K562 (cell line): ENCODE data around the gene HIPK1. TPM values are rescaled to one million over a fixed set of nuclear protein-coding genes. Genes with fewer than 3 reads are reported as not detected.
A peak's percentile ranks its signal among the peaks of the same experiment; 100 is the strongest.

Source experiments
- ARID3B ChIP-seq: fragments of 250-450 bp; sonication (Bioruptor Pico); IDR thresholded peaks from 2 replicates; pipeline ENCODE4 v1.4.0; 2020; ENCODE audit warnings: borderline replicate concordance
- CEBPB ChIP-seq: fragments of 450-650 bp; IDR thresholded peaks from 2 replicates; pipeline ENCODE4 v1.6.1; 2016; ENCODE audit warnings: missing genetic modification characterization, missing compliant biosample characterization
- GATAD2B ChIP-seq: fragments of 450-650 bp; IDR thresholded peaks from 2 replicates; pipeline ENCODE4 v1.6.1; 2017; ENCODE audit warnings: mild to moderate bottlenecking, borderline replicate concordance
- HES1 ChIP-seq: fragments of 450-650 bp; IDR thresholded peaks from 2 replicates; pipeline ENCODE4 v1.6.1; 2016; ENCODE audit warnings: low read depth, mild to moderate bottlenecking, moderate library complexity
- HMG20A ChIP-seq: fragments of 450-650 bp; formaldehyde crosslinking; conservative IDR thresholded peaks from 2 replicates; pipeline ENCODE4 v1.4.0; 2020; ENCODE audit warnings: mild to moderate bottlenecking, mixed read lengths
- HMGXB4 ChIP-seq: sonication (generic); formaldehyde crosslinking; IDR thresholded peaks from 2 replicates; pipeline ENCODE4 v1.8.1; 2023; ENCODE audit warnings: mild to moderate bottlenecking, missing genetic modification reagents
- HNRNPL ChIP-seq: fragments of 200-400 bp; formaldehyde crosslinking; IDR thresholded peaks from 2 replicates; pipeline ENCODE4 v1.6.1; 2017; ENCODE audit warnings: low read depth, mild to moderate bottlenecking, low read length
- KLF6 ChIP-seq: fragments of 250-450 bp; sonication (Bioruptor Pico); IDR thresholded peaks from 2 replicates; pipeline ENCODE4 v1.4.0; 2020; ENCODE audit warnings: mild to moderate bottlenecking, moderate library complexity, borderline replicate concordance
- MYC ChIP-seq, 2 experiments: fragments of 250-450 bp in 1 of 2; sonication (Bioruptor Pico) in 1 of 2; IDR thresholded peaks; 2 replicates each; pipeline versions ENCODE4 v1.5.1 to v1.6.1; 2012 to 2021; ENCODE audit warnings: low read depth in 2 of 2, borderline replicate concordance in 1 of 2, improper control_type of control experiment in 1 of 2, low read length in 1 of 2, mild to moderate bottlenecking in 1 of 2, moderate library complexity in 1 of 2
- NCOA2 ChIP-seq, 2 experiments: fragments of 450-650 bp; IDR thresholded peaks; 2 replicates each; pipeline ENCODE4 v1.6.1; 2018; ENCODE audit warnings: mild to moderate bottlenecking in 2 of 2, moderate library complexity in 1 of 2; ENCODE audit not compliant: partially characterized antibody in 2 of 2
- NCOA4 ChIP-seq: fragments of 450-650 bp; IDR thresholded peaks from 2 replicates; pipeline ENCODE4 v1.6.1; 2018; ENCODE audit warnings: mild to moderate bottlenecking; ENCODE audit not compliant: partially characterized antibody
- PCBP1 ChIP-seq: fragments of 200-400 bp; formaldehyde crosslinking; IDR thresholded peaks from 2 replicates; pipeline ENCODE4 v1.6.1; 2018; ENCODE audit warnings: mild to moderate bottlenecking, low read depth, low read length; ENCODE audit not compliant: poor library complexity, severe bottlenecking
- PHF8 ChIP-seq: fragments of 200-600 bp; sonication (generic); IDR thresholded peaks from 2 replicates; pipeline ENCODE4 v1.6.1; 2012; ENCODE audit warnings: mixed run types, mild to moderate bottlenecking, inconsistent platforms, low read length, moderate library complexity, borderline replicate concordance
- PREB ChIP-seq: sonication (generic); formaldehyde crosslinking; IDR thresholded peaks from 2 replicates; pipeline ENCODE4 v1.8.1; 2023; ENCODE audit warnings: mild to moderate bottlenecking, missing genetic modification reagents
- SNIP1 ChIP-seq: fragments of 450-650 bp; IDR thresholded peaks from 2 replicates; pipeline ENCODE4 v1.7.1; 2017; ENCODE audit warnings: low read depth, mild to moderate bottlenecking
- TARDBP ChIP-seq: fragments of 450-650 bp; IDR thresholded peaks from 2 replicates; pipeline ENCODE4 v1.6.1; 2016
- TSC22D4 ChIP-seq: fragments of 450-650 bp; IDR thresholded peaks from 2 replicates; pipeline ENCODE4 v1.6.1; 2016; ENCODE audit warnings: missing genetic modification characterization, missing biosample characterization, control low read depth
- ZBTB49 ChIP-seq: sonication (generic); formaldehyde crosslinking; IDR thresholded peaks from 2 replicates; pipeline ENCODE4 v1.8.0; 2022; ENCODE audit warnings: missing genetic modification reagents, mild to moderate bottlenecking, borderline replicate concordance
- ZFPM2 ChIP-seq: fragments of 250-450 bp; sonication (Bioruptor Pico); IDR thresholded peaks from 2 replicates; pipeline ENCODE4 v1.5.1; 2022; ENCODE audit warnings: mild to moderate bottlenecking
- polyA plus RNA-seq, 8 experiments: library from polyadenylated mRNA; depleted of rRNA in 4 of 8; stranded (reverse) in 5 of 8; unstranded in 3 of 8; fragments of >200 nt; fragmentation: Nextera tagmentation in 2 of 8; fragmentation: Illumina TruSeq in 1 of 8; extraction: Ambion mirVana in 2 of 8; extraction: Trizol in 1 of 8; gene quantifications; 2 replicates each; pipeline versions ENCODE4 v1.2.1 to v1.2.3, GENCODE V29; 2011 to 2014; ENCODE audit warnings: inconsistent platforms in 1 of 8, missing spikeins in 1 of 8
- total RNA-seq, 7 experiments: library from RNA; depleted of rRNA in 6 of 7; stranded (reverse); fragments of >200 nt in 6 of 7; fragmentation: Illumina TruSeq in 2 of 7; extraction: Trizol in 2 of 7; gene quantifications; 2 replicates each; pipeline versions ENCODE4 v1.2.1 to v1.2.3, GENCODE V29; 2011 to 2021; ENCODE audit warnings: low replicate concordance in 1 of 7

HIPK1 gene
- total and polyA plus RNA-seq, 9 of the 15 experiments (the other 6 are each of a cell fraction or from before 2014, with no cell fraction given) = 10.0 to 57.9 (median 29.6) TPM

- TF ChIP-seq PREB (CRISPR knock-in tag) (no peak), HES1 (no peak), PCBP1 (peak; percentile 87), TSC22D4 (tag) (no peak), TARDBP (peak; percentile 92), GATAD2B (peak; percentile 75), ARID3B (no peak), ZBTB49 (CRISPR knock-in tag) (no peak), NCOA2 (IDR thresholded peaks at IDR 0.05; ENCODE audit: partially characterized antibody in 2 of 2) (no peak), MYC (IDR thresholded peaks at IDR 0.05; ENCODE audit: low read depth, low read length) (peak; percentile 85), MYC (CRISPR knock-in tag; IDR thresholded peaks at IDR 0.05; ENCODE audit: borderline replicate concordance, low read depth) (0 out of 2 replicates have a peak, but pooled peaks have one; percentile 35), HMGXB4 (CRISPR knock-in tag) (peak; percentile 38; the same call in 1 of the 2 replicates), NCOA4 (no peak), CEBPB (tag) (peak; percentile 67), KLF6 (CRISPR knock-in tag) (peak; percentile 81; the same call in 1 of the 2 replicates), ZFPM2 (CRISPR knock-in tag) (no peak), SNIP1 (peak; percentile 64; the same call in 1 of the 2 replicates), HNRNPL (no peak), HMG20A (CRISPR knock-in tag) (no peak), PHF8 (peak; percentile 85; the same call in 1 of the 2 replicates)
Observed at GRCh38 chr1:113928941-113929749, at the start of gene HIPK1 (continued).
